HL-60 (cell line): ENCODE measurements around the gene BFSP2.

Experiments used
- DNase-seq, 2 experiments: peaks; one replicate each; pipeline ENCODE4 v3.0.0-alpha.2; 2010 to 2020; ENCODE audit warnings: low read depth in 1 of 2, low spot score in 1 of 2
- H3K27ac ChIP-seq: fragments of 250-450 bp; sonication (Bioruptor Pico); replicated peaks from 2 replicates; pipeline ENCODE4 v1.5.1; 2020; ENCODE audit warnings: mild to moderate bottlenecking, moderate library complexity
- H3K27me3 ChIP-seq: fragments of 250-450 bp; sonication (Bioruptor Pico); 2 replicates; pipeline ENCODE4 v1.5.1; 2021; ENCODE audit warnings: mild to moderate bottlenecking, moderate library complexity; ENCODE audit not compliant: insufficient read depth, poor library complexity, severe bottlenecking
- H3K4me3 ChIP-seq: replicated peaks from 2 replicates; pipeline ENCODE4 v1.5.1; 2011; ENCODE audit warnings: mild to moderate bottlenecking, control low read depth, low read length; ENCODE audit not compliant: insufficient read depth
- GABPA ChIP-seq: IDR thresholded peaks from 2 replicates; pipeline ENCODE4 v1.6.1; 2012; ENCODE audit warnings: low read depth
- POLR2AphosphoS5 ChIP-seq: IDR thresholded peaks from 2 replicates; pipeline ENCODE4 v1.6.1; 2012; ENCODE audit warnings: low read depth
- SPI1 ChIP-seq: IDR thresholded peaks from 2 replicates; pipeline ENCODE4 v1.6.1; 2012; ENCODE audit warnings: low read depth, mild to moderate bottlenecking, borderline replicate concordance
- TF ChIP-seq, protein P1 (sequence below): IDR thresholded peaks from one replicate; pipeline ENCODE4 v1.5.1; 2011; ENCODE audit warnings: low read length, control low read depth, inconsistent platforms; ENCODE audit not compliant: insufficient read depth
- TF ChIP-seq, protein P2 (sequence below): IDR thresholded peaks from 2 replicates; pipeline ENCODE4 v1.6.1; 2012; ENCODE audit warnings: low read depth; ENCODE audit not compliant: insufficient replicate concordance

BFSP2 gene

DNA sequence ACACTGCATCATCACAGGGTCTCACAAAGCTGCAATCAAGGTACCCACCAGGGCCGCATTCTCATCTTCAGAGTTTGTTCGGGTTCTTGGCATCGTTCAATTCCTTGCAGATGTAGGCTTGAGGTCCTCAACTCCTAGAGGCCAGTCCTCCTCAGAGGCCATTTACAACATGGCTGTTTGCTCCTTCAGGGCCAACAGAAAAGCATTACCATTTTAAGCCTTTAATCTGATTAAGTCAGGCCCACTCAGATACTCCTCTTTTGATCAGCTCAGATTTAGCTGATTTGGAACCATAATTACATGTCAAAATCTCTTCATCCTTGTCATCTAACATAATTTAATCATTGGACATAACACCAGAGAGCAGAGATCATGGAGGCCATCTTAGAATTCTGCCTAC lies 55.4 kb downstream of the BFSP2 start:
- Histone ChIP-seq H3K27me3 (no peaks in the 10 kb centered on the region), H3K4me3 (no peak overlapping the region), H3K27ac (no peak overlapping the region)
- DNase-seq = no peak
- TF ChIP-seq, protein P1, sequence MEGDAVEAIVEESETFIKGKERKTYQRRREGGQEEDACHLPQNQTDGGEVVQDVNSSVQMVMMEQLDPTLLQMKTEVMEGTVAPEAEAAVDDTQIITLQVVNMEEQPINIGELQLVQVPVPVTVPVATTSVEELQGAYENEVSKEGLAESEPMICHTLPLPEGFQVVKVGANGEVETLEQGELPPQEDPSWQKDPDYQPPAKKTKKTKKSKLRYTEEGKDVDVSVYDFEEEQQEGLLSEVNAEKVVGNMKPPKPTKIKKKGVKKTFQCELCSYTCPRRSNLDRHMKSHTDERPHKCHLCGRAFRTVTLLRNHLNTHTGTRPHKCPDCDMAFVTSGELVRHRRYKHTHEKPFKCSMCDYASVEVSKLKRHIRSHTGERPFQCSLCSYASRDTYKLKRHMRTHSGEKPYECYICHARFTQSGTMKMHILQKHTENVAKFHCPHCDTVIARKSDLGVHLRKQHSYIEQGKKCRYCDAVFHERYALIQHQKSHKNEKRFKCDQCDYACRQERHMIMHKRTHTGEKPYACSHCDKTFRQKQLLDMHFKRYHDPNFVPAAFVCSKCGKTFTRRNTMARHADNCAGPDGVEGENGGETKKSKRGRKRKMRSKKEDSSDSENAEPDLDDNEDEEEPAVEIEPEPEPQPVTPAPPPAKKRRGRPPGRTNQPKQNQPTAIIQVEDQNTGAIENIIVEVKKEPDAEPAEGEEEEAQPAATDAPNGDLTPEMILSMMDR = no peak
- TF ChIP-seq, protein P2, sequence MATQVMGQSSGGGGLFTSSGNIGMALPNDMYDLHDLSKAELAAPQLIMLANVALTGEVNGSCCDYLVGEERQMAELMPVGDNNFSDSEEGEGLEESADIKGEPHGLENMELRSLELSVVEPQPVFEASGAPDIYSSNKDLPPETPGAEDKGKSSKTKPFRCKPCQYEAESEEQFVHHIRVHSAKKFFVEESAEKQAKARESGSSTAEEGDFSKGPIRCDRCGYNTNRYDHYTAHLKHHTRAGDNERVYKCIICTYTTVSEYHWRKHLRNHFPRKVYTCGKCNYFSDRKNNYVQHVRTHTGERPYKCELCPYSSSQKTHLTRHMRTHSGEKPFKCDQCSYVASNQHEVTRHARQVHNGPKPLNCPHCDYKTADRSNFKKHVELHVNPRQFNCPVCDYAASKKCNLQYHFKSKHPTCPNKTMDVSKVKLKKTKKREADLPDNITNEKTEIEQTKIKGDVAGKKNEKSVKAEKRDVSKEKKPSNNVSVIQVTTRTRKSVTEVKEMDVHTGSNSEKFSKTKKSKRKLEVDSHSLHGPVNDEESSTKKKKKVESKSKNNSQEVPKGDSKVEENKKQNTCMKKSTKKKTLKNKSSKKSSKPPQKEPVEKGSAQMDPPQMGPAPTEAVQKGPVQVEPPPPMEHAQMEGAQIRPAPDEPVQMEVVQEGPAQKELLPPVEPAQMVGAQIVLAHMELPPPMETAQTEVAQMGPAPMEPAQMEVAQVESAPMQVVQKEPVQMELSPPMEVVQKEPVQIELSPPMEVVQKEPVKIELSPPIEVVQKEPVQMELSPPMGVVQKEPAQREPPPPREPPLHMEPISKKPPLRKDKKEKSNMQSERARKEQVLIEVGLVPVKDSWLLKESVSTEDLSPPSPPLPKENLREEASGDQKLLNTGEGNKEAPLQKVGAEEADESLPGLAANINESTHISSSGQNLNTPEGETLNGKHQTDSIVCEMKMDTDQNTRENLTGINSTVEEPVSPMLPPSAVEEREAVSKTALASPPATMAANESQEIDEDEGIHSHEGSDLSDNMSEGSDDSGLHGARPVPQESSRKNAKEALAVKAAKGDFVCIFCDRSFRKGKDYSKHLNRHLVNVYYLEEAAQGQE = no peak
- TF ChIP-seq GABPA (no peak), POLR2AphosphoS5 (no peak), SPI1 (no peak)

DNA sequence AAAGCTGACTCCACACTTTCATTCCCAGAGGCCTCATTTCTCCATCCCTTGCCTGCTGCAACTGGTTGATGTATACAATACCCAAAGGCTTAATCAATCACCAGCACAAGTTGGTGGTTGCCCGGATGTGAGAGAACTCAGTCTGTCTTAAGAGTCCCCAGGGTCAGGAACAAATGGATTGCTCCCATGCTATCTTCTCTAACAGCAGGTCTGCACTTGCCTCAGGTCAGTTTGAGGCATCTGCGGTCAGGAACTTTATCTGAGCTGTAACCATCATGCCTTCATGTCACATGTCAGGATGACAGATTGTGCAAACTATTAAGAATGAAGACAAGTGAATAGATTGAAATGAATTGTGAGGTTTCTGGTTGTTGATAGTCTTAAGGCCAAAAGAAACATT lies 56.1 kb downstream of the BFSP2 start:
- Histone ChIP-seq H3K27ac (no peak overlapping the region), H3K4me3 (no peak overlapping the region), H3K27me3 (no peaks in the 10 kb centered on the region)
- DNase-seq = no peak
- TF ChIP-seq, protein P2 = no peak
- TF ChIP-seq, protein P1 = no peak

DNA sequence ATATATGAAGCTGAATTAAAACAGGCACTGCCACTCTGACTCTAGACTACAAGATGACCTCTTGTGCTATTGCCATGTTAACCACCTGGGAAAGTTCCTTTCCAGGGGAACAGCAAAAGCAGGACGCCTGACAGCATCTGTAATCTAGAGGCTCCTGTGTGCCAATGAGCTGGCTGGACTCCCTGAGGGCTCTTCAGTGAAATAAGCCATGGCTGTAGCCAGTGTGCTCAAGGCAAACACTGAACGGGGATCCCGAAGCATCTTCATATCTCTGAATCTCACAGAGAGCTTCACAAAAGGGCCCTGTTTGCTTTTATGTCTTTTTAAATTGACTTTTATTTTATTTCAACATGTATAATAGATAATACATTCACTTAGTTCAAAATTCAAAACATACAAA lies 57.2 kb downstream of the BFSP2 start:
- Histone ChIP-seq H3K27ac (no peak overlapping the region), H3K27me3 (no peaks in the 10 kb centered on the region), H3K4me3 (no peak overlapping the region)
- TF ChIP-seq SPI1 (no peak), POLR2AphosphoS5 (no peak), GABPA (no peak)
- TF ChIP-seq, protein P1 = no peak
- TF ChIP-seq, protein P2 = no peak
- DNase-seq = no peak
